ENCODE data around the gene OTUD7B. TPM values are rescaled to one million over a fixed set of nuclear protein-coding genes. Genes with fewer than 3 reads are reported as not detected.
A peak's percentile ranks its signal among the peaks of the same experiment; 100 is the strongest.
"Not testable (repeated sequence)": the region's sequence is repeated elsewhere in the genome, so short reads cannot be mapped to it uniquely, and the experiment has no call there.

The OTUD7B gene
- total RNA-seq, 1 donor = 15.1 TPM

DNA sequence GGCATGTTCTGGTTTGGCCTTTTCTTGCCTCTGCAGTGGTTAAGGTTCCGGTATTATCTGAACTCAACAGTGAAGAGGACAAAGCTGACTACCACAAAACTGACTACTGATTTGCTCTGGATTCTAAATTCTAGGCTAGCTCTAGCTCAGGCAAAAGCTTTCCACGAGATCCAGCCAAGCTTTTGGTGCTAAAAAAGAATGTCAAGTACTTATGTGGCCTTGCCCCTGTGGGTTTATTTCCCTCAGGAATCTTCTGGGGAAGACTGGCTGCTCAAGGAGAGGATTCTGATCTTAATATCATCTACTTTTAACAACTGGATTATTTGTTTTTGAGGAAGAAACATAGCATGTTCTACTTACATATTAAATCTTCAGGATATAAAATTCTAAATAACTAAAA lies 47.8 kb downstream of the OTUD7B start:
- TF ChIP-seq, protein P1, sequence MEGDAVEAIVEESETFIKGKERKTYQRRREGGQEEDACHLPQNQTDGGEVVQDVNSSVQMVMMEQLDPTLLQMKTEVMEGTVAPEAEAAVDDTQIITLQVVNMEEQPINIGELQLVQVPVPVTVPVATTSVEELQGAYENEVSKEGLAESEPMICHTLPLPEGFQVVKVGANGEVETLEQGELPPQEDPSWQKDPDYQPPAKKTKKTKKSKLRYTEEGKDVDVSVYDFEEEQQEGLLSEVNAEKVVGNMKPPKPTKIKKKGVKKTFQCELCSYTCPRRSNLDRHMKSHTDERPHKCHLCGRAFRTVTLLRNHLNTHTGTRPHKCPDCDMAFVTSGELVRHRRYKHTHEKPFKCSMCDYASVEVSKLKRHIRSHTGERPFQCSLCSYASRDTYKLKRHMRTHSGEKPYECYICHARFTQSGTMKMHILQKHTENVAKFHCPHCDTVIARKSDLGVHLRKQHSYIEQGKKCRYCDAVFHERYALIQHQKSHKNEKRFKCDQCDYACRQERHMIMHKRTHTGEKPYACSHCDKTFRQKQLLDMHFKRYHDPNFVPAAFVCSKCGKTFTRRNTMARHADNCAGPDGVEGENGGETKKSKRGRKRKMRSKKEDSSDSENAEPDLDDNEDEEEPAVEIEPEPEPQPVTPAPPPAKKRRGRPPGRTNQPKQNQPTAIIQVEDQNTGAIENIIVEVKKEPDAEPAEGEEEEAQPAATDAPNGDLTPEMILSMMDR (IDR thresholded peaks at IDR 0.05; ENCODE audit: insufficient read depth, low read depth, low read length) = no peak
- DNase-seq (ENCODE audit: low read depth) = no peak
- H3K4me3 ChIP-seq (ENCODE audit: low read depth, low read length) = no peak overlapping the region

- TF ChIP-seq, protein P1 (IDR thresholded peaks at IDR 0.05; ENCODE audit: insufficient read depth, low read depth, low read length) = peak; percentile 70
These were observed 48.4 kb downstream of the OTUD7B start for GRCh38 chr1:149962039-149962647.

GRCh38 chr1:149957548-149957947 lies 53.0 kb downstream of the OTUD7B start:
- H3K4me3 ChIP-seq (ENCODE audit: low read depth, low read length); DNase-seq (ENCODE audit: low read depth): not testable (repeated sequence)

More at GRCh38 chr1:149962039-149962647, 48.4 kb downstream of the OTUD7B start:
- H3K4me3 ChIP-seq (ENCODE audit: low read depth, low read length) = no peak overlapping the region
- peak; percentile 85 for DNase-seq (ENCODE audit: low read depth)

DNA sequence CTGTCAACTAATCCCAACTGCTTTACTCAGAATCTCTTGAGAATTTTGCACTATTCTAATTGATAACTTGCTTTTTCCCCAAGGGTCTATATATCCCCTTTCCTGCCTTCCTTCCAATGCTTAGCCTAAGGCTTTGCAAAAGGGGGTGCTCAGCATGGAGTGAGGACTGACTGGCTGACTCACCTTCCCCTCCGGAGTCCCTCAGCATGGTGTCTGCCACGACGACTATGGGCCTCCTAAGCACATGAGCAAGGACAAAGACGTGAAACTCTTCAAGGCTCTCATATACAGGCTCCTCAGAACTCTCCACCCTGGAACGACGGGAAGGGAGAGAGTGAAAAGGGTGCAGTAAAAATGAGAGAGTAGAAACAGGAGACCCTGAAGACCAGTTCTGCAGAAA lies 60.6 kb downstream of the OTUD7B start:
- DNase-seq (ENCODE audit: low read depth) = no peak

DNA sequence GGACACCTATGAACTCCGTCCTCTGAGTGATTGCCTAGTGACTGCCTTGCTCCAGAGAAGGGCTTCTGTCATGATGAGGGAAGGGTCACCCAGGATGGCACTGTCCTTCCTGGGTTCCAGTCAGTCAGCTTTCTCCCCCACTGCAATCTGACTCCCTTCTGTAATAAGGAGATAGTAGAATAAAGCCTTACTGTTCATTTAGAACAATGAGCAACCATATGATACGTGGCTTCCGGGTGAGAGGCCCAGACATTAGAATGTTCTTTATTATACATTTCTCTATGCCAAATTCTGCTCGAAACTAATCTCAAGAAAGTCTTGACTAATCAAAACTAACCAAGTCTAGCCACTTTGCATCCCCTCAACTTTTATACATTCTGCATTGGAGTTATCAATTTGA lies 65.3 kb downstream of the OTUD7B start:
- TF ChIP-seq, protein P1 (IDR thresholded peaks at IDR 0.05; ENCODE audit: insufficient read depth, low read depth, low read length) = no peak
- no peak for DNase-seq (ENCODE audit: low read depth)
- no peak overlapping the region for H3K4me3 ChIP-seq (ENCODE audit: low read depth, low read length)

More for the DNA sequence above, 60.6 kb downstream of the OTUD7B start:
- H3K4me3 ChIP-seq (ENCODE audit: low read depth, low read length) = no peak overlapping the region
- TF ChIP-seq, protein P1 (IDR thresholded peaks at IDR 0.05; ENCODE audit: insufficient read depth, low read depth, low read length) = no peak

- TF ChIP-seq, protein P1 (IDR thresholded peaks at IDR 0.05; ENCODE audit: insufficient read depth, low read depth, low read length) = no peak
- H3K4me3 ChIP-seq (ENCODE audit: low read depth, low read length) = no peak overlapping the region
- DNase-seq (ENCODE audit: low read depth) = no peak
These were observed 67.6 kb downstream of the OTUD7B start for GRCh38 chr1:149942885-149943284.

GRCh38 chr1:149942207-149942606 lies 68.3 kb downstream of the OTUD7B start:
- peak; percentile 58 for DNase-seq (ENCODE audit: low read depth)

More at GRCh38 chr1:149942207-149942606, 68.3 kb downstream of the OTUD7B start:
- TF ChIP-seq, protein P1 (IDR thresholded peaks at IDR 0.05; ENCODE audit: insufficient read depth, low read depth, low read length) = peak; percentile 53
- no peak overlapping the region for H3K4me3 ChIP-seq (ENCODE audit: low read depth, low read length)
